ENCODE results near the gene CCNJL.

DNA sequence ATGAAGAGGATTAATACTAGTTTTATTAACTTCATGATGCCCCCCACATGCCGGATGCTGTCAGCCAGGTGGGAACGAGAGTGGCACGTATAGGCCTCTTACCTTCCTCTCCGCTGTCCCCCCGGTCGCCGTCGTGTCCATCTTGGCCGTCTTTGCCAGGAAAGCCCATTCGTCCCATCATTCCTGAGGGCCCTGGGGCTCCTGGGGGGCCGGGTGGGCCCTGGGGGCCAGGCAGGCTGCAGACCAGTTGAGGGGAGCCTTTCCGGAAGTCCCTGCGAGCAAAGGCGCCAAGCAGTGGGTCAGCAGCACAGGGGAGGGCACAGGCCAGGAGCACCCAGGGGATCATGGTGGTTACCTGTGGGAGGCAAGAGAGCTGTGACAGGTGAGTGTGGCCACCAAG is 42.3 kb upstream of the CCNJL start:
- TF ChIP-seq, protein P1, sequence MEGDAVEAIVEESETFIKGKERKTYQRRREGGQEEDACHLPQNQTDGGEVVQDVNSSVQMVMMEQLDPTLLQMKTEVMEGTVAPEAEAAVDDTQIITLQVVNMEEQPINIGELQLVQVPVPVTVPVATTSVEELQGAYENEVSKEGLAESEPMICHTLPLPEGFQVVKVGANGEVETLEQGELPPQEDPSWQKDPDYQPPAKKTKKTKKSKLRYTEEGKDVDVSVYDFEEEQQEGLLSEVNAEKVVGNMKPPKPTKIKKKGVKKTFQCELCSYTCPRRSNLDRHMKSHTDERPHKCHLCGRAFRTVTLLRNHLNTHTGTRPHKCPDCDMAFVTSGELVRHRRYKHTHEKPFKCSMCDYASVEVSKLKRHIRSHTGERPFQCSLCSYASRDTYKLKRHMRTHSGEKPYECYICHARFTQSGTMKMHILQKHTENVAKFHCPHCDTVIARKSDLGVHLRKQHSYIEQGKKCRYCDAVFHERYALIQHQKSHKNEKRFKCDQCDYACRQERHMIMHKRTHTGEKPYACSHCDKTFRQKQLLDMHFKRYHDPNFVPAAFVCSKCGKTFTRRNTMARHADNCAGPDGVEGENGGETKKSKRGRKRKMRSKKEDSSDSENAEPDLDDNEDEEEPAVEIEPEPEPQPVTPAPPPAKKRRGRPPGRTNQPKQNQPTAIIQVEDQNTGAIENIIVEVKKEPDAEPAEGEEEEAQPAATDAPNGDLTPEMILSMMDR (IDR thresholded peaks at IDR 0.05), result no peak
- TF ChIP-seq EZH2 (IDR thresholded peaks at IDR 0.05; ENCODE audit: borderline replicate concordance, insufficient read depth, low read depth, low read length, poor library complexity, severe bottlenecking), result no peak

Measured in B cell (primary cell).